ENCODE results near the gene ERBB4.

DNA sequence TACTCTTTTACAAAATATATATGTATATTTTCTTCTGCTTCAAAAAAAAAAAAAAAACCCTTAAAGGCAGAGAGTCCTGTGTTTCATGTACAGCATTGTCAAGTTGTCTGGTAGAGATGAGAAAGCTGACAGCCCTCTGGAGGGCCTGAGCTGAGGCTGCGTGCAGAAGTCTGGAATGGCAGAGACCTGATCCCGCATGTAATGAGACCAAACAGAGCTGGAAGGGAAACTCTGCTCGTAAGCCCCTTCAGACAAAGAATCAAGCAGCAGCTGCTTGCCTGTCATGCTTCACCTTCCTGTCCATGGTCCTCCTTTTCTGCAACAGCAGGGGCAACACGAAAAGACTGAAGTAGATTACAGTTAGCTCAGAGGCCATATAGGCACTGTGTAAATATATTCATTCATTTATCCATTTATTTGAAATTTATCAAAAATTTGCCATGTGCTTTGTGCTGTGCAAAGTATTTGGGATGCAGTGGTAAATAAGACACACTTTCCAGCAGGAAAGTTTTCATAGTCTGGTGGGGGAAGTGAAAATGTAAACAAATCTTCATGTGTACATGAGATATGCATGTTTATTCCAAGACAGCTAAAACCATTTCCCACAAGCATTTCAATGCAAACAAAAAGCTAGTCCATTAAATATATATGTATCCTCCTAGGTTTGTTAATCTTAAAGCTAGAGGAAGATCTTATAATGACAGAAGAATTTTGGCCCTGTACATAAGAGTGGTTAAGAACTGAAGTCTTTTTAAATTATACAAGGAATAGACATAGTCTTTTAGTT is 1069.5 kb downstream of the ERBB4 start:
- no peak for TF ChIP-seq RARB (CRISPR knock-in tag; IDR thresholded peaks at IDR 0.05)
- TF ChIP-seq, protein P1, sequence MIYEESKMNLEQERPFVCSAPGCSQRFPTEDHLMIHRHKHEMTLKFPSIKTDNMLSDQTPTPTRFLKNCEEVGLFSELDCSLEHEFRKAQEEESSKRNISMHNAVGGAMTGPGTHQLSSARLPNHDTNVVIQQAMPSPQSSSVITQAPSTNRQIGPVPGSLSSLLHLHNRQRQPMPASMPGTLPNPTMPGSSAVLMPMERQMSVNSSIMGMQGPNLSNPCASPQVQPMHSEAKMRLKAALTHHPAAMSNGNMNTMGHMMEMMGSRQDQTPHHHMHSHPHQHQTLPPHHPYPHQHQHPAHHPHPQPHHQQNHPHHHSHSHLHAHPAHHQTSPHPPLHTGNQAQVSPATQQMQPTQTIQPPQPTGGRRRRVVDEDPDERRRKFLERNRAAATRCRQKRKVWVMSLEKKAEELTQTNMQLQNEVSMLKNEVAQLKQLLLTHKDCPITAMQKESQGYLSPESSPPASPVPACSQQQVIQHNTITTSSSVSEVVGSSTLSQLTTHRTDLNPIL (CRISPR knock-in tag; IDR thresholded peaks at IDR 0.05; ENCODE audit: low read depth) = no peak
- TF ChIP-seq, protein P2, sequence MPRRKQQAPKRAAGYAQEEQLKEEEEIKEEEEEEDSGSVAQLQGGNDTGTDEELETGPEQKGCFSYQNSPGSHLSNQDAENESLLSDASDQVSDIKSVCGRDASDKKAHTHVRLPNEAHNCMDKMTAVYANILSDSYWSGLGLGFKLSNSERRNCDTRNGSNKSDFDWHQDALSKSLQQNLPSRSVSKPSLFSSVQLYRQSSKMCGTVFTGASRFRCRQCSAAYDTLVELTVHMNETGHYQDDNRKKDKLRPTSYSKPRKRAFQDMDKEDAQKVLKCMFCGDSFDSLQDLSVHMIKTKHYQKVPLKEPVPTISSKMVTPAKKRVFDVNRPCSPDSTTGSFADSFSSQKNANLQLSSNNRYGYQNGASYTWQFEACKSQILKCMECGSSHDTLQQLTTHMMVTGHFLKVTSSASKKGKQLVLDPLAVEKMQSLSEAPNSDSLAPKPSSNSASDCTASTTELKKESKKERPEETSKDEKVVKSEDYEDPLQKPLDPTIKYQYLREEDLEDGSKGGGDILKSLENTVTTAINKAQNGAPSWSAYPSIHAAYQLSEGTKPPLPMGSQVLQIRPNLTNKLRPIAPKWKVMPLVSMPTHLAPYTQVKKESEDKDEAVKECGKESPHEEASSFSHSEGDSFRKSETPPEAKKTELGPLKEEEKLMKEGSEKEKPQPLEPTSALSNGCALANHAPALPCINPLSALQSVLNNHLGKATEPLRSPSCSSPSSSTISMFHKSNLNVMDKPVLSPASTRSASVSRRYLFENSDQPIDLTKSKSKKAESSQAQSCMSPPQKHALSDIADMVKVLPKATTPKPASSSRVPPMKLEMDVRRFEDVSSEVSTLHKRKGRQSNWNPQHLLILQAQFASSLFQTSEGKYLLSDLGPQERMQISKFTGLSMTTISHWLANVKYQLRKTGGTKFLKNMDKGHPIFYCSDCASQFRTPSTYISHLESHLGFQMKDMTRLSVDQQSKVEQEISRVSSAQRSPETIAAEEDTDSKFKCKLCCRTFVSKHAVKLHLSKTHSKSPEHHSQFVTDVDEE (CRISPR knock-in tag; IDR thresholded peaks at IDR 0.05) = no peak
- TF ChIP-seq ZC3H10 (CRISPR knock-in tag; IDR thresholded peaks at IDR 0.05) = no peak
- no peak for TF ChIP-seq OSR1 (CRISPR knock-in tag; IDR thresholded peaks at IDR 0.05)
- TF ChIP-seq ZNF70 (CRISPR knock-in tag; IDR thresholded peaks at IDR 0.05) = no peak
- TF ChIP-seq, protein P3, sequence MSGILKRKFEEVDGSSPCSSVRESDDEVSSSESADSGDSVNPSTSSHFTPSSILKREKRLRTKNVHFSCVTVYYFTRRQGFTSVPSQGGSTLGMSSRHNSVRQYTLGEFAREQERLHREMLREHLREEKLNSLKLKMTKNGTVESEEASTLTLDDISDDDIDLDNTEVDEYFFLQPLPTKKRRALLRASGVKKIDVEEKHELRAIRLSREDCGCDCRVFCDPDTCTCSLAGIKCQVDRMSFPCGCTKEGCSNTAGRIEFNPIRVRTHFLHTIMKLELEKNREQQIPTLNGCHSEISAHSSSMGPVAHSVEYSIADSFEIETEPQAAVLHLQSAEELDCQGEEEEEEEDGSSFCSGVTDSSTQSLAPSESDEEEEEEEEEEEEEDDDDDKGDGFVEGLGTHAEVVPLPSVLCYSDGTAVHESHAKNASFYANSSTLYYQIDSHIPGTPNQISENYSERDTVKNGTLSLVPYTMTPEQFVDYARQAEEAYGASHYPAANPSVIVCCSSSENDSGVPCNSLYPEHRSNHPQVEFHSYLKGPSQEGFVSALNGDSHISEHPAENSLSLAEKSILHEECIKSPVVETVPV (CRISPR knock-in tag; IDR thresholded peaks at IDR 0.05) = no peak
- no peak for TF ChIP-seq ESRRG (CRISPR knock-in tag; IDR thresholded peaks at IDR 0.05)
- TF ChIP-seq, protein P4, sequence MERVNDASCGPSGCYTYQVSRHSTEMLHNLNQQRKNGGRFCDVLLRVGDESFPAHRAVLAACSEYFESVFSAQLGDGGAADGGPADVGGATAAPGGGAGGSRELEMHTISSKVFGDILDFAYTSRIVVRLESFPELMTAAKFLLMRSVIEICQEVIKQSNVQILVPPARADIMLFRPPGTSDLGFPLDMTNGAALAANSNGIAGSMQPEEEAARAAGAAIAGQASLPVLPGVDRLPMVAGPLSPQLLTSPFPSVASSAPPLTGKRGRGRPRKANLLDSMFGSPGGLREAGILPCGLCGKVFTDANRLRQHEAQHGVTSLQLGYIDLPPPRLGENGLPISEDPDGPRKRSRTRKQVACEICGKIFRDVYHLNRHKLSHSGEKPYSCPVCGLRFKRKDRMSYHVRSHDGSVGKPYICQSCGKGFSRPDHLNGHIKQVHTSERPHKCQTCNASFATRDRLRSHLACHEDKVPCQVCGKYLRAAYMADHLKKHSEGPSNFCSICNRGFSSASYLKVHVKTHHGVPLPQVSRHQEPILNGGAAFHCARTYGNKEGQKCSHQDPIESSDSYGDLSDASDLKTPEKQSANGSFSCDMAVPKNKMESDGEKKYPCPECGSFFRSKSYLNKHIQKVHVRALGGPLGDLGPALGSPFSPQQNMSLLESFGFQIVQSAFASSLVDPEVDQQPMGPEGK (CRISPR knock-in tag; IDR thresholded peaks at IDR 0.05; ENCODE audit: borderline replicate concordance) = no peak
- TF ChIP-seq SNAI2 (CRISPR knock-in tag; IDR thresholded peaks at IDR 0.05) = no peak

Data from SK-N-SH treated with all-trans-retinoic acid at 6 μM for 48 hours (cell line).